HFFc6 (cell line): ENCODE results near the gene KIF9. TPM values are rescaled to one million over a fixed set of nuclear protein-coding genes. Genes with fewer than 3 reads are reported as not detected.
"Not testable (repeated sequence)": the region's sequence is repeated elsewhere in the genome, so short reads cannot be mapped to it uniquely, and the experiment has no call there.

Source experiments
- DNase-seq: peaks from one replicate; pipeline ENCODE4 v3.0.0-alpha.2; 2018
- H3K27ac Mint-ChIP-seq: 2 replicates; pipeline ENCODE4 v1.8.0; 2020; ENCODE audit warnings: mild to moderate bottlenecking, mixed read lengths
- H3K27me3 Mint-ChIP-seq: 2 replicates; pipeline ENCODE4 v1.8.0; 2021; ENCODE audit warnings: mild to moderate bottlenecking, moderate library complexity, mixed read lengths; ENCODE audit not compliant: insufficient read depth
- H3K36me3 Mint-ChIP-seq: 2 replicates; pipeline ENCODE4 v1.8.0; 2021; ENCODE audit warnings: low read depth, mixed read lengths
- H3K4me1 Mint-ChIP-seq: 2 replicates; pipeline ENCODE4 v1.8.0; 2020; ENCODE audit warnings: low read depth, mixed read lengths
- H3K4me3 Mint-ChIP-seq: 2 replicates; pipeline ENCODE4 v1.8.0; 2020; ENCODE audit warnings: mild to moderate bottlenecking, moderate library complexity, mixed read lengths
- H3K9me3 Mint-ChIP-seq: 2 replicates; pipeline ENCODE4 v1.8.0; 2020; ENCODE audit warnings: mild to moderate bottlenecking, mixed read lengths
- CTCF ChIP-seq: fragments of 200-600 bp; sonication (generic); IDR thresholded peaks from 2 replicates; pipeline ENCODE4 v1.5.0; 2021; ENCODE audit warnings: antibody characterized with exemption, mild to moderate bottlenecking
- total RNA-seq, 6 experiments: library from RNA; stranded (reverse); fragmentation: NEBNext Ultra II Directional; extraction: Animal tissue kit (Norgen Biotek cat#: 25700); gene quantifications; 2 replicates in 1 of 6; 3 replicates in 5 of 6; pipeline ENCODE4 v1.2.3, GENCODE V29; 2021

The KIF9 gene
- total RNA-seq, 6 experiments from 2014 or later = 5.0 to 8.6 (median 5.7) TPM

- Mint-ChIP-seq H3K27ac (no peak overlapping the region), H3K4me1 (no peaks in the 10 kb centered on the region), H3K27me3 (peaks cover 10% of the 10 kb centered on the region), H3K4me3 (no peak overlapping the region), H3K9me3 (no peaks in the 10 kb centered on the region), H3K36me3 (no peaks in the 10 kb centered on the region)
- TF ChIP-seq CTCF = no peak
- no peak for DNase-seq
These were observed 30.9 kb downstream of the KIF9 start for GRCh38 chr3:47251689-47252088.

- H3K36me3 Mint-ChIP-seq, H3K9me3 Mint-ChIP-seq, H3K4me3 Mint-ChIP-seq: not testable (repeated sequence)
These were observed 31.5 kb downstream of the KIF9 start for GRCh38 chr3:47251085-47251484.

GRCh38 chr3:47250309-47251060 is 32.1 kb downstream of the KIF9 start:
- peak; percentile 72 for TF ChIP-seq CTCF
- Mint-ChIP-seq H3K4me1 (no peaks in the 10 kb centered on the region), H3K27ac (no peak overlapping the region), H3K27me3 (peaks cover 10% of the 10 kb centered on the region), H3K4me3 (no peak overlapping the region), H3K36me3 (no peaks in the 10 kb centered on the region), H3K9me3 (no peaks in the 10 kb centered on the region)
- DNase-seq = peak; percentile 31

More at GRCh38 chr3:47251085-47251484, 31.5 kb downstream of the KIF9 start:
- not testable (repeated sequence) for DNase-seq, H3K4me1 Mint-ChIP-seq, H3K27me3 Mint-ChIP-seq, H3K27ac Mint-ChIP-seq

GRCh38 chr3:47247131-47248064 is 35.2 kb downstream of the KIF9 start:
- no peaks in the 10 kb centered on the region for H3K36me3 Mint-ChIP-seq
- DNase-seq = no peak
- H3K27me3 Mint-ChIP-seq = peaks cover 3% of the 10 kb centered on the region
- no peaks in the 10 kb centered on the region for H3K4me1 Mint-ChIP-seq
- H3K9me3 Mint-ChIP-seq = no peaks in the 10 kb centered on the region
- no peak overlapping the region for H3K4me3 Mint-ChIP-seq
- TF ChIP-seq CTCF = no peak
- H3K27ac Mint-ChIP-seq = no peak overlapping the region

- no peak for DNase-seq
- no peaks in the 10 kb centered on the region for H3K36me3 Mint-ChIP-seq
- H3K4me3 Mint-ChIP-seq = no peak overlapping the region
- H3K4me1 Mint-ChIP-seq = no peaks in the 10 kb centered on the region
- TF ChIP-seq CTCF = no peak
- H3K27me3 Mint-ChIP-seq = peaks cover 3% of the 10 kb centered on the region
- H3K27ac Mint-ChIP-seq = no peak overlapping the region
- H3K9me3 Mint-ChIP-seq = no peaks in the 10 kb centered on the region
These were observed 37.3 kb downstream of the KIF9 start for GRCh38 chr3:47245271-47245670.
